IMR-90 (cell line): ENCODE measurements around the gene ANKRD31. TPM values are rescaled to one million over a fixed set of nuclear protein-coding genes. Genes with fewer than 3 reads are reported as not detected.

Experiments used
- ATAC-seq: fragments of 200-7000 bp; cut with Tn5 transposase; 2 replicates; pipeline ENCODE4 v1.9.1; 2020; ENCODE audit warnings: low read depth, mild to moderate bottlenecking, moderate library complexity
- BruUV-seq: library from RNA; stranded (reverse); fragments of 400-500 nt; replicated peaks from 2 replicates; lab custom pipeline; 2021; lab: Mats Ljungman, UMichigan
- CTCF ChIA-PET: fragments of 300-600 bp; formaldehyde crosslinking; extraction: SDS; loops from one replicate; lab custom pipeline; 2021; ENCODE audit warnings: antibody characterized with exemption; lab: Yijun Ruan, JAX
- POLR2A ChIA-PET: fragments of 300-600 bp; sonication (Branson Sonifier 250); formaldehyde crosslinking; loops from one replicate; lab custom pipeline; 2022; ENCODE audit warnings: antibody characterized with exemption; ENCODE audit not compliant: unreplicated experiment; lab: Charles Lee
- DNase-seq: peaks from one replicate; pipeline ENCODE4 v3.0.0; 2013
- H2AFZ ChIP-seq: replicated peaks from 2 replicates; pipeline ENCODE3; 2013; ENCODE audit warnings: low read length, mild to moderate bottlenecking; ENCODE audit not compliant: poor library complexity
- H2AK5ac ChIP-seq: 2 replicates; pipeline ENCODE4 v1.6.1; 2013; ENCODE audit warnings: low read depth, low read length, inconsistent platforms
- H2AK9ac ChIP-seq: replicated peaks from 2 replicates; pipeline ENCODE3; 2013; ENCODE audit warnings: mild to moderate bottlenecking, low read depth, low read length, moderate library complexity; ENCODE audit not compliant: poor library complexity
- H2BK120ac ChIP-seq: 2 replicates; pipeline ENCODE4 v1.6.1; 2013; ENCODE audit warnings: low read depth, low read length, inconsistent platforms
- H2BK15ac ChIP-seq: 3 replicates; pipeline ENCODE4 v1.6.1; 2013; ENCODE audit warnings: low read depth, low read length, inconsistent platforms
- H2BK20ac ChIP-seq: 2 replicates; pipeline ENCODE4 v1.6.1; 2013; ENCODE audit warnings: low read depth, mild to moderate bottlenecking, inconsistent platforms, low read length, moderate library complexity
- H2BK5ac ChIP-seq: 2 replicates; pipeline ENCODE4 v1.6.1; 2013; ENCODE audit warnings: mild to moderate bottlenecking, low read depth, low read length, inconsistent platforms; ENCODE audit not compliant: poor library complexity, severe bottlenecking
- H3K14ac ChIP-seq: replicated peaks from 2 replicates; pipeline ENCODE4 v1.6.1; 2013; ENCODE audit warnings: low read depth, low read length, inconsistent platforms
- H3K18ac ChIP-seq: 2 replicates; pipeline ENCODE4 v1.6.1; 2013; ENCODE audit warnings: low read depth, low read length, control low read depth
- H3K23ac ChIP-seq: 2 replicates; pipeline ENCODE4 v1.6.1; 2013; ENCODE audit warnings: low read depth, low read length, inconsistent platforms
- H3K27ac ChIP-seq: 2 replicates; pipeline ENCODE4 v1.5.1; 2013; ENCODE audit warnings: mild to moderate bottlenecking, control low read depth, low read length; ENCODE audit not compliant: insufficient read depth
- H3K27me3 ChIP-seq: 2 replicates; pipeline ENCODE4 v1.6.1; 2013; ENCODE audit warnings: low read length; ENCODE audit not compliant: control insufficient read depth, insufficient read depth
- H3K36me3 ChIP-seq: 2 replicates; pipeline ENCODE4 v1.6.1; 2013; ENCODE audit warnings: low read length, mixed read lengths; ENCODE audit not compliant: control insufficient read depth, insufficient read depth
- H3K4ac ChIP-seq: 2 replicates; pipeline ENCODE4 v1.6.1; 2013; ENCODE audit warnings: low read depth, low read length, inconsistent platforms
- H3K4me1 ChIP-seq: 2 replicates; pipeline ENCODE4 v1.6.1; 2013; ENCODE audit warnings: low read length, mixed read lengths; ENCODE audit not compliant: control insufficient read depth, insufficient read depth
- H3K4me2 ChIP-seq: 2 replicates; pipeline ENCODE4 v1.6.1; 2013; ENCODE audit warnings: low read depth, mild to moderate bottlenecking, control low read depth, low read length, moderate library complexity
- H3K4me3 ChIP-seq: 2 replicates; pipeline ENCODE4 v1.5.1; 2013; ENCODE audit warnings: low read depth, mild to moderate bottlenecking, control low read depth, low read length, moderate library complexity; ENCODE audit not compliant: insufficient read depth
- H3K56ac ChIP-seq: 2 replicates; pipeline ENCODE4 v1.6.1; 2013; ENCODE audit warnings: low read length, inconsistent platforms; ENCODE audit not compliant: insufficient read depth; ENCODE audit errors: extremely low read depth
- H3K79me1 ChIP-seq, 2 experiments: 2 replicates each; pipeline ENCODE4 v1.6.1; 2013; ENCODE audit warnings: low read length in 2 of 2, inconsistent platforms in 1 of 2, low read depth in 1 of 2
- H3K9ac ChIP-seq: 2 replicates; pipeline ENCODE4 v1.6.1; 2013; ENCODE audit warnings: low read depth, low read length, control low read depth
- H3K9me1 ChIP-seq: 2 replicates; pipeline ENCODE4 v1.6.1; 2013; ENCODE audit warnings: low read length, inconsistent platforms; ENCODE audit not compliant: insufficient read depth
- H3K9me3 ChIP-seq: 2 replicates; pipeline ENCODE4 v1.6.1; 2013; ENCODE audit warnings: low read length; ENCODE audit not compliant: control insufficient read depth, insufficient read depth
- H4K20me1 ChIP-seq: 2 replicates; pipeline ENCODE4 v1.6.1; 2013; ENCODE audit warnings: low read length, inconsistent platforms; ENCODE audit not compliant: insufficient read depth
- H4K5ac ChIP-seq: 2 replicates; pipeline ENCODE4 v1.6.1; 2013; ENCODE audit warnings: mild to moderate bottlenecking, low read depth, low read length, control low read depth
- H4K8ac ChIP-seq, 2 experiments: 2 replicates each; pipeline ENCODE4 v1.6.1; 2013; ENCODE audit warnings: low read depth in 2 of 2, low read length in 2 of 2, control low read depth in 1 of 2, inconsistent platforms in 1 of 2
- H4K91ac ChIP-seq: 2 replicates; pipeline ENCODE4 v1.6.1; 2013; ENCODE audit warnings: low read depth, low read length, inconsistent platforms; ENCODE audit not compliant: insufficient read depth
- CHD1 ChIP-seq: IDR thresholded peaks from 2 replicates; pipeline ENCODE4 v1.6.1; 2012; ENCODE audit warnings: low read depth, low read length, improper control_type of control experiment
- CTCF ChIP-seq: conservative IDR thresholded peaks from 2 replicates; pipeline ENCODE4 v1.5.1; 2012; ENCODE audit warnings: mild to moderate bottlenecking, low read depth, low read length, improper control_type of control experiment
- MAZ ChIP-seq: IDR thresholded peaks from 2 replicates; pipeline ENCODE4 v1.6.1; 2012; ENCODE audit warnings: low read depth, mild to moderate bottlenecking, low read length, improper control_type of control experiment, moderate library complexity, borderline replicate concordance
- NFE2L2 ChIP-seq: fragments of 150-350 bp; IDR thresholded peaks from 2 replicates; pipeline ENCODE4 v1.6.1; 2016; ENCODE audit warnings: low read depth, mild to moderate bottlenecking, low read length
- POLR2A ChIP-seq: IDR thresholded peaks from 2 replicates; pipeline ENCODE4 v1.6.1; 2012; ENCODE audit warnings: mild to moderate bottlenecking, low read depth, low read length
- SMC3 ChIP-seq: fragments of 150-350 bp; IDR thresholded peaks from 2 replicates; pipeline ENCODE4 v1.6.1; 2016; ENCODE audit warnings: low read depth, mild to moderate bottlenecking, antibody characterized with exemption, low read length, moderate library complexity
- WGBS, 2 experiments: methylation state at CpG; one replicate each; pipeline versions ENCODE4 v1.1.5 to v1.1.7; 2013; ENCODE audit warnings: missing lambda C conversion rate in 2 of 2; ENCODE audit not compliant: insufficient read length in 1 of 2; ENCODE audit errors: extremely low coverage in 2 of 2; 5-methylcytosine and 5-hydroxymethylcytosine counted together
- dilution Hi-C: fragments of 300-500 bp; cut with HindIII; formaldehyde crosslinking; loops from one replicate; pipeline ENCODE4 v1.14.3; 2018; ENCODE audit warnings: low sequenced_read_pairs; ENCODE audit not compliant: unreplicated experiment
- in situ Hi-C: fragments of 300-500 bp; cut with MboI; formaldehyde crosslinking; loops from 3 replicates; pipeline ENCODE4 v1.14.3; 2019; ENCODE audit warnings: low sequenced_read_pairs, inconsistent platforms, mixed read lengths
- intact Hi-C: fragments of 100-400 bp; cut with micrococcal nuclease; formaldehyde crosslinking; loops from 2 replicates; pipeline ENCODE4 v1.10.0; 2022
- polyA plus RNA-seq, 3 experiments: library from polyadenylated mRNA; depleted of rRNA; stranded (reverse); fragments of >200 nt; gene quantifications; 2 replicates each; pipeline ENCODE4 v1.2.3, GENCODE V29; 2012; ENCODE audit warnings: low replicate concordance in 1 of 3
- total RNA-seq: library from RNA; depleted of rRNA; stranded (reverse); fragments of >200 nt; gene quantifications from 2 replicates; pipeline ENCODE4 v1.2.3, GENCODE V29; 2012

The ANKRD31 gene
- total and polyA plus RNA-seq, 2 of the 4 experiments (the other 2 are of a cell fraction) = under 0.01 to 0.02 TPM

- dilution Hi-C loops (no loop called here), intact Hi-C loops (loop anchor here (2.0 to 10.0 kb wide), 5 partner anchors 211 to 1761 kb away; partner anchors contain the start of genes F2RL1 and HMGCR), in situ Hi-C loops (no loop called here)
- no TSS peak for BruUV-seq
- peak overlapping the region; percentile 82 for H3K23ac ChIP-seq
- no peak overlapping the region for H2BK15ac ChIP-seq
- no peaks in the 10 kb centered on the region for H3K9me3 ChIP-seq
- peak overlapping the region; percentile 5; the same call in 1 of the 2 replicates for H4K5ac ChIP-seq
- H3K14ac ChIP-seq = peak overlapping the region; percentile 13
- peak overlapping the region; percentile 73 for H4K91ac ChIP-seq
- ChIA-PET CTCF (interaction anchor here (0.7 to 1.0 kb wide), 4 partner anchors 12 to 100 kb away, joined by 3 to 4 read pairs (median 3); no protein-coding TSS in a partner anchor), POLR2A (interaction anchor here (0.7 kb wide), 1 partner anchor 212 kb away, joined by 4 read pairs; no protein-coding TSS in a partner anchor)
- peak overlapping the region; percentile 68 for H3K27ac ChIP-seq
- peak; percentile 45; the same call in 1 of the 2 replicates for TF ChIP-seq POLR2A
- TF ChIP-seq CHD1 = no peak
- TF ChIP-seq SMC3 = no peak
- peak; percentile 54; the same call in 1 of the 2 replicates for TF ChIP-seq NFE2L2
- peak; percentile 19; the same call in 1 of the 2 replicates for TF ChIP-seq CTCF
- TF ChIP-seq MAZ = peak; percentile 23; the same call in 1 of the 2 replicates
- DNase-seq (peak; percentile 73), ATAC-seq (peak; percentile 52)
- peak overlapping the region; percentile 82 for H3K4me3 ChIP-seq
- no peaks in the 10 kb centered on the region for H3K27me3 ChIP-seq
- peaks cover 7% of the 10 kb centered on the region; the same call in 1 of the 2 replicates for H4K20me1 ChIP-seq
- no peak overlapping the region for H2AK5ac ChIP-seq
- peak overlapping the region; percentile 6 to 31; a peak in 2 of 4 replicates for H4K8ac ChIP-seq
- peak overlapping the region; percentile 93 for H2AFZ ChIP-seq
- H3K36me3 ChIP-seq = no peaks in the 10 kb centered on the region
- H2AK9ac ChIP-seq = peak overlapping the region; percentile 57
- H3K4ac ChIP-seq = peak overlapping the region; percentile 74
- H2BK20ac ChIP-seq = 0 out of 2 replicates have a peak overlapping the region, but pooled peaks have one; percentile 3
- peak overlapping the region; percentile 50 for H2BK120ac ChIP-seq
- peak overlapping the region; percentile 65 for H2BK5ac ChIP-seq
- 1% methylated on average over 52 of the region's 95 CpGs; no CpG with 5 or more reads in 1 of the 2 experiments for WGBS, 2 experiments
- H3K18ac ChIP-seq = peak overlapping the region; percentile 2; the same call in 1 of the 2 replicates
- peak overlapping the region; percentile 34; the same call in 1 of the 2 replicates for H3K56ac ChIP-seq
- peaks cover 3 to 41% of the 10 kb centered on the region in 2 experiments; a peak in 3 of 4 replicates for H3K79me1 ChIP-seq
- H3K9ac ChIP-seq = peak overlapping the region; percentile 99
- H3K4me1 ChIP-seq = peaks cover 19% of the 10 kb centered on the region
- H3K9me1 ChIP-seq = peaks cover 29% of the 10 kb centered on the region
- peak overlapping the region; percentile 71 for H3K4me2 ChIP-seq
Observed at GRCh38 chr5:75053304-75054133, 183.2 kb downstream of the ANKRD31 start.
